Measurements from ENCODE around the gene HLCS.

GRCh38 chr21:36791180-36791579 lies 175.3 kb downstream of the HLCS start:
- TF ChIP-seq CTCF (conservative IDR thresholded peaks at IDR 0.05 in 1 of 2, IDR thresholded peaks at IDR 0.05 in 1 of 2; ENCODE audit: low read depth in 1 of 2, low read length in 2 of 2), result no peak
- no peak for TF ChIP-seq EZH2 (IDR thresholded peaks at IDR 0.05; ENCODE audit: low read length, missing control alignments)
